Measurements from ENCODE around the gene ZDHHC11.

GRCh38 chr5:777756-778161 is 73.0 kb downstream of the ZDHHC11 start:
- TF ChIP-seq POLR2A (IDR thresholded peaks at IDR 0.05) (no peak), CTCF (IDR thresholded peaks at IDR 0.05) (no peak)
